BLaER1 (cell line): ENCODE results near the gene DNM2.

Experiments
- H3K27ac ChIP-seq: shearing (Covaris generic); formaldehyde crosslinking; 2 replicates; pipeline ENCODE4 v1.8.1; 2022
- H3K27me3 ChIP-seq: shearing (Covaris generic); formaldehyde crosslinking; 2 replicates; pipeline ENCODE4 v1.8.1; 2022
- H3K36me3 ChIP-seq: shearing (Covaris generic); formaldehyde crosslinking; 2 replicates; pipeline ENCODE4 v1.8.1; 2022
- H3K4me1 ChIP-seq: shearing (Covaris generic); formaldehyde crosslinking; 2 replicates; pipeline ENCODE4 v1.8.1; 2022
- H3K4me2 ChIP-seq: shearing (Covaris generic); formaldehyde crosslinking; 2 replicates; pipeline ENCODE4 v1.8.1; 2022
- H3K4me3 ChIP-seq: shearing (Covaris generic); formaldehyde crosslinking; 2 replicates; pipeline ENCODE4 v1.8.1; 2022
- H3K9ac ChIP-seq: shearing (Covaris generic); formaldehyde crosslinking; 2 replicates; pipeline ENCODE4 v1.8.1; 2022
- H3K9me3 ChIP-seq: shearing (Covaris generic); formaldehyde crosslinking; 2 replicates; pipeline ENCODE4 v1.8.1; 2022
- H4K20me1 ChIP-seq: shearing (Covaris generic); formaldehyde crosslinking; 2 replicates; pipeline ENCODE4 v1.8.1; 2022
- Cebpa-rat ChIP-seq: shearing (Covaris generic); IDR thresholded peaks from 2 replicates; pipeline ENCODE4 v1.8.1; 2022

Gene DNM2

DNA sequence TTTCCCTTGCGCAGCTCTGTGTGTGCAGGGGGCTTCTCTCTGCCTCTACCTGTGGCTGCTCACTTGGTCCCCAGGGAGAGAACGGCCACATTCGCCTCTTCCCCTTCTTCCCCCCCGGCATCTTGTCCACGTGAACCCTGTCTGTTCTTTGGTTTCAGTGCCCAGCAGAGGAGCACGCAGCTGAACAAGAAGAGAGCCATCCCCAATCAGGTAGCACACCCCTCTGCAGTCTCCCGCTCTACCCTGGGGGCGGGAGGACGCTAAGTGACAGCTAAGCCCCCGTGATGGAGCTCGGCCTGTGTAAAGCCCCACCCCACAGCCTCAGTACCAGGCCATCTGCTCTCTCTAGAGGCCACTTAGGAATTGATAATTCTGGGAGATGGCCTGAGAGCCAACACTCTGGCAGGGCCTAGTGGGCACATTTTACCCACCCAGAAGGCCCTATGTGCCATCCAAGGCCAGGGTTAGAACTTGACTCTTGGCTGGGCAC is 87.9 kb downstream of the DNM2 start:
- Histone ChIP-seq H3K36me3 (peaks cover 100% of the 10 kb centered on the region), H3K27me3 (no peaks in the 10 kb centered on the region), H3K4me1 (no peaks in the 10 kb centered on the region), H3K9ac (no peak overlapping the region), H3K4me2 (no peak overlapping the region), H3K9me3 (no peaks in the 10 kb centered on the region), H3K4me3 (no peak overlapping the region), H3K27ac (no peak overlapping the region), H4K20me1 (0 out of 2 replicates have a peak, but pooled peaks cover 29% of the 10 kb centered on the region)
- no peak for TF ChIP-seq Cebpa-rat

DNA sequence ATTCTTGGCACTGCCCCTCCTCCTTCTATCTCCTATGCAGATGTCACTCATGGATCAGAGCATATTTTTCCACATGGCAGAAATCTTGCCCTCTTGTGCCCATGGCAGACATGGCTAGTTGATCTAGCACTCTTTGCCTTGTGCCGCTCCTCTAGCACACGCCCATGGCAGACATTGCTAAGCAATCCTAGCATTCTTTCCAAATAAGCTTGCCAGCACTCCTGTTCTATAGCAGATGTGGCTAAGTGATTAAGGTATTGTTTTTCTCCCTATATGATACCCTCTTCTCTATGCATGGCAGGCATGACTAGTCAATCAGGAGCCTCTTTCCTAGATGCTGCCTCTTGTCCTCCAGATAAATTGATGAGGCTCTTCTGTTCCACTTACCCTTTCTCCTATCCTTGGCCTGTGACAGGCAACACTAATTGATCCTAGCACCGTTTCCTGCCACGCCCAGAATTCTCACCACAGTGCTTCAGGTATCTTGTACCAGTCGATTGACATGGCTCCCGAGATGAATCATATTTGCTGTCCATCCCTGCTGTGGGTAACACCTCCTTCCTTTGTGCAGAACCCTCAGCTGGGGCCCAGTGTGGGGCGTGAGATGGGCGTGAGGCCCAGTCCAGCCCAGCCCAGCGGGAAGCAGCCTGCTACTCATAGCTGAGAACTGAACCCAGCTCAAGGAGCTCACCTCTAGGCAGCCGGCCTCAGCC is 91.2 kb downstream of the DNM2 start:
- Histone ChIP-seq H3K27me3 (no peaks in the 10 kb centered on the region), H3K9ac (no peak overlapping the region), H3K4me1 (no peaks in the 10 kb centered on the region), H3K9me3 (no peaks in the 10 kb centered on the region), H4K20me1 (peaks cover 31% of the 10 kb centered on the region; the same call in 1 of the 2 replicates), H3K4me3 (no peak overlapping the region), H3K4me2 (no peak overlapping the region), H3K36me3 (peaks cover 100% of the 10 kb centered on the region), H3K27ac (no peak overlapping the region; the same call in 1 of the 2 replicates)
- no peak for TF ChIP-seq Cebpa-rat

DNA sequence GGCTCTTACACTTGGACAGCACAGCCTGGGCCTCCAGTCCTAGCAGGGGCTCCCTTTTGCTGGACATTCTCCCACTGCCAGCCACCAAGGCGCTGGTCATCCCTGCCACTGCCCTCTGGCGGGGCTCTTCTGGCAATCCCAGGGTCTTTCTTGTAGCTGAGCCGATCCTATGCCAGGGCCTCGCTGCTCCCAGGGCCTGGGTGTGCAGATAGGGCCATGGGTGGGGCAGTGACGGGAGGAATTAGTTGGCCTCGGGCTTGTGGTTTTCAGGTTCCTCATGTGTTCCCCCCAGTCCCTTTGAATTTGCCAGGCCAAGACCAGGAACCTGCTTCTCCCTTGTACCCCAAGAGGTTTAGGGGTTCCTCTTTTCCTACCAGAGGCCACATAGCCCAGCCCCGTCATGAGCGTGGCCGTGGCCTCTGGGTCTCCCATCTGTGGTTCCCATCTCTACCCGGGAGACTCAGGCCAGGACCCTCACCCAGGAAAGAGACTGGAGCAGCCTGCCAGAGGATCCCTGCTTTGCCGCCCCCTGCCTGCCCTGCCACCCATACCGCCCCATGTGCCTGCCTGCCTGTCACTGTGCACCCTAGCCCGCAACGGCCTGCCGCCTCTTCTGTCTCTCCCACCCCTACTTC is 91.9 kb downstream of the DNM2 start:
- H3K4me3 ChIP-seq, result no peak overlapping the region
- peaks cover 100% of the 10 kb centered on the region for H3K36me3 ChIP-seq
- H3K4me2 ChIP-seq, result no peak overlapping the region
- peaks cover 36% of the 10 kb centered on the region for H4K20me1 ChIP-seq
- no peak overlapping the region; the same call in 1 of the 2 replicates for H3K27ac ChIP-seq
- H3K27me3 ChIP-seq, result no peaks in the 10 kb centered on the region
- H3K4me1 ChIP-seq, result no peaks in the 10 kb centered on the region
- H3K9me3 ChIP-seq, result no peaks in the 10 kb centered on the region
- H3K9ac ChIP-seq, result no peak overlapping the region
- TF ChIP-seq Cebpa-rat, result no peak

DNA sequence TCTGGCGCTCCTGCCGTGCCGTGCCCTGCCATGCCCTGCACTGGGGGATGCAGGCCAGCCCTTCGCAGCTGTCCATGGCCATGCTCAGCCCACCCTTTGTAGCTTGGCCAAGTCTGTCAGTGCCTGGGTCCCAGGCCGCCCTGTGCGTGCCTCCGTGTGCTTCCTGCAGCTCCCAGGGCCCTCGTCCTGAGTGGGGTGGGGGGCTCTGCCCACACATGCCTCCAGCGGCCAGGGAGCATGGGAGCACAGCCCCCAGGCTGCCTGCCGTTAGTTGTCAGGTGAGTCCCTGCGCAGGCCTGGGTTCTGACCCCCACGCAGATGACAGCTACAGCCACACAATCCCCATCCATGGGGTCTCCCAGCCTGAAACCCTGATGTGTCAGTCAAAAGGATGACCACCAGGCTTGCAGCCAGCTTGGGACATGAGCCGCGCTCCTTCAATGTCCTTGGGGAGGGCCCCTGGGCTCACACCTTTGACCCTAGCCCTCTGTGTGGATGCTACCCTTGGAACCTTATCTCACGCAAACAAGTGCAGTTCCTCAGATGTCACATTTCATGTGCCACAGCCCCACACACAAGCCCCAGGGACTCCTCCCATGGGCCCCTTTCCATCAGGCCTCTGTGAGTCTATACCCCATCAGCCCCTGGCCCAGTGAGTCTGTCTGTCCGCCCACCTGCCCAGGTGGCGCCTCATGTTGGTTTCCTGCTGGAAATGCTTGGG is 93.7 kb downstream of the DNM2 start:
- no peaks in the 10 kb centered on the region for H3K4me1 ChIP-seq
- H3K27me3 ChIP-seq, result no peaks in the 10 kb centered on the region
- no peak overlapping the region for H3K4me2 ChIP-seq
- no peak overlapping the region for H3K4me3 ChIP-seq
- H3K36me3 ChIP-seq, result peaks cover 100% of the 10 kb centered on the region
- no peaks in the 10 kb centered on the region for H3K9me3 ChIP-seq
- peaks cover 37% of the 10 kb centered on the region for H4K20me1 ChIP-seq
- TF ChIP-seq Cebpa-rat, result no peak
- H3K27ac ChIP-seq, result no peak overlapping the region
- no peak overlapping the region for H3K9ac ChIP-seq

DNA sequence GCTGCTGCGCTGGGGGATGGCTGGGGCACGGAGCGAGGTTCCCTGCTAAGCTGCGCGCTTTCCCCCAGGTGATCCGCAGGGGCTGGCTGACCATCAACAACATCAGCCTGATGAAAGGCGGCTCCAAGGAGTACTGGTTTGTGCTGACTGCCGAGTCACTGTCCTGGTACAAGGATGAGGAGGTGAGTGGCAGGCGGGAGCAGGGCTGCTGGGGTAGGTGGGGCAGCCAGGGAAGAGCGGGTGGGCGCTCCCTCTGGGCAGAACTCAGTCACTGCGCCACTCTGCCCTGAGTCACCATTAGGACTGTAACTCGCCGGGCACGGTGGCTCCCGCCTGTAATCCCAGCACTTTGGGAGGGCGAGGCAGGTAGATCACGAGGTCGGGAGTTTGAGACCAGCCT is 94.3 kb downstream of the DNM2 start:
- H3K27ac ChIP-seq, result no peak overlapping the region

DNA sequence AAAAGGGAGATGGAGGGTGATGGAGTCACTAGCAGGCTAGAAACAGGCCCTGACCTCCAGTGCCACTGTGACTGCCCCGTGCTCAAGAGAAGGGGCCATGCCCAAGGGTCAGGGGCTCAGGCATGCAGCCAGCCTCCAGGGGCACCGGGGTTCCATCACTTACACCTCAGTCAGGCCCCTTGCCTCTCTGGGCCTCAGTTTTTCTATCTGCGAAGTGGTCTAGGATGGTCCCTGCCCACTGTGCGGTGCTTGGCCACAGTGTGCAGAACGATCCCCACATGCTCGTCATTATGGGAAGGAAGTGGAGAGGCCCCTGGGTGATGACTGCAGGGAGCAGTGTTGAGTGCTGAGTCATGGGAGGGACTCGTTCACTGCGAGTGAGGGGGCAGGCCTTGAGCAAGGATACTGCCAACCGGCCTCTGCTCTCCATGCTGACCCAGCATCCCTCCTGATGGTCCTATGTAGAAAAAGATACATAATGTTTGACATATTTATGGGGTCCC is 95.1 kb downstream of the DNM2 start:
- Histone ChIP-seq H3K36me3 (peaks cover 100% of the 10 kb centered on the region), H4K20me1 (peaks cover 48% of the 10 kb centered on the region), H3K4me2 (no peak overlapping the region), H3K4me1 (no peaks in the 10 kb centered on the region), H3K27me3 (no peaks in the 10 kb centered on the region), H3K27ac (0 out of 2 replicates have a peak overlapping the region, but pooled peaks have one; percentile 7), H3K4me3 (no peak overlapping the region), H3K9me3 (no peaks in the 10 kb centered on the region), H3K9ac (no peak overlapping the region)
- TF ChIP-seq Cebpa-rat, result no peak

More for the DNA sequence above, 94.3 kb downstream of the DNM2 start:
- Histone ChIP-seq H3K4me2 (no peak overlapping the region), H3K4me3 (no peak overlapping the region), H3K9me3 (no peaks in the 10 kb centered on the region), H3K36me3 (peaks cover 100% of the 10 kb centered on the region), H3K4me1 (no peaks in the 10 kb centered on the region), H3K9ac (no peak overlapping the region), H4K20me1 (peaks cover 44% of the 10 kb centered on the region), H3K27me3 (no peaks in the 10 kb centered on the region)
- no peak for TF ChIP-seq Cebpa-rat

DNA sequence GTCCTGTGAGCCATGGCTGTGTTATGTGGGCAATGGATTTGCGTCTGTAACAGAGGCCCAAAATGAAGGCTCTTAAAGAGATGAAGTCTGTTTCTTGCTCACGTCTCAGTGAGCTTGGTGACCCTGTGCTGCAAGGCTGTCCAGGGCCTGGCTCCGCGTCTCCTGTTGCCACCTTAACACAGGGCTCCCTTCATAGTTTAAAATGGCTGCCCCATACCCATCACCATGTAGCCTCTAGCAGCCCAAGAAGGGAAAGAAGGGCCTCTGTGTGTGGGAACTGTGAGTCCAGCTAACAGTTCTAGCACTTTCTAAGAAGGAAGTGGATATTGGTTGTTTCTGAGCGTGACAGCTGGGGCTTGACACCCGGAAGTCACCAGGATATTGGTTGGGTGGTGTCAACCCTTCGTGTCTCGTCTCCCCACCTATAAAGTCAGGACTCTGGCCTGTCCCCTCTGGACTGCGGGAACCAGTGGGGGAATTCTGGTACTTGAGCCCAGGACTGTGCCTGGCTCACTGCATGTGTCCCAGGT is 97.2 kb downstream of the DNM2 start:
- no peaks in the 10 kb centered on the region for H3K9me3 ChIP-seq
- no peaks in the 10 kb centered on the region for H3K27me3 ChIP-seq
- no peak for TF ChIP-seq Cebpa-rat
- H3K36me3 ChIP-seq, result peaks cover 100% of the 10 kb centered on the region
- H3K4me2 ChIP-seq, result no peak overlapping the region
- no peak overlapping the region for H3K9ac ChIP-seq
- peaks cover 62% of the 10 kb centered on the region for H4K20me1 ChIP-seq
- H3K27ac ChIP-seq, result 0 out of 2 replicates have a peak overlapping the region, but pooled peaks have one; percentile 9
- H3K4me1 ChIP-seq, result no peaks in the 10 kb centered on the region
- H3K4me3 ChIP-seq, result no peak overlapping the region

DNA sequence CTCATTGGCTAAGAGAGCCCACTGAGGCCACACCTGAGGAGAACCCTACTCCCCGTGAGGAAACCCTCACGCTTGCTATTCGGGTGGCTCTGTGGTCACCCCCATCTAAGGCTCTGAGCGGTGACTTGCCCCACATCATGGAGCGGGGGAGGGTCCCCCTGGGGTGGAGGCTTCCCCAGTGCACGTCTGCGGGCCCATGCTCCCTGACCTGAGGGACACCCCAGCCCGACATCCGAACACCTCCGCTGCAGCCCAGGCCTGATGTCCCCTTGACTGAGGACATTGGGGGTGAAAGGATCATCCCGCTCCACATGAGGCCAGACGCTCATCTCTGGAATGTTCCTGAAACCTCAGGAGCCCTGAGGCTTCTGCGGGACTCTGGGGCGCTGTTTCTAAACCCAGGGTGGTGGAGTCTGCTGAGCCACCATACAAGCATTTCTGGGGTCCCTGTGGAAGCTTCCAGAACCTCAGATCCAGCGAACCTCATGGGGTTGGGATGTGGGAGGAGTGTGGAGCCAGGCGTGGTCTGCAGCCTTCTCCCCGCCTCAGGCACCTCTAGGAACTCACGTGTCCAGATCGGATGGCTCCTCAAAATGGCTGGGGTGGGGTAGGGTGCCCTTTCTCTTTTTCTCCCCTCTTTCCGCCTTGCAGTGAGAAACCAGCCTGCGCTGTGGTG is 98.2 kb downstream of the DNM2 start:
- Histone ChIP-seq H3K4me1 (0 out of 2 replicates have a peak, but pooled peaks cover 6% of the 10 kb centered on the region), H3K27me3 (no peaks in the 10 kb centered on the region), H3K27ac (peak overlapping the region; percentile 35; the same call in 1 of the 2 replicates), H4K20me1 (peaks cover 70% of the 10 kb centered on the region), H3K4me3 (no peak overlapping the region), H3K9me3 (no peaks in the 10 kb centered on the region), H3K9ac (no peak overlapping the region), H3K4me2 (no peak overlapping the region), H3K36me3 (peaks cover 100% of the 10 kb centered on the region)
- TF ChIP-seq Cebpa-rat, result no peak

DNA sequence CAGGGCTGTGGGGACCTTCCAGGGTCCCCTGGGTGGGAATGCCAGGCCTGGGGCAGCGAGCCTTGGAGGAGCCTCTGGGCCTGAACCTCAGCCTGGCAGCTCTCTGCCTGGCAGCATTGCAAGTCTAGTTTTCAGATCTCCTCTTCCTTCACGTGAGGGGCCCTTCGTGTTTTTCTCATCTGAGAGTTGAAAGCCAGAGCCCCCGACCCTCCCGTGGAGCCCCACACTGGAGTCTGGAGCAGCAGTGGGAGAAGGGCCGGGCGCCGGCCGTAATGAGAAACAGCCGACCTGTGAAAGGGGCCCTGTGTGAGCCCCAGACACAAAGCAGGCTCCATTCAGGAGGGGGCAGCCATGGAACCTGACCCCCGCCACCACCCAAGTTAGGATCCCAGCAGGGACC is 98.8 kb downstream of the DNM2 start:
- TF ChIP-seq Cebpa-rat, result no peak
- Histone ChIP-seq H3K4me3 (no peak overlapping the region), H4K20me1 (peaks cover 70% of the 10 kb centered on the region), H3K27me3 (no peaks in the 10 kb centered on the region), H3K27ac (peak overlapping the region; percentile 35; the same call in 1 of the 2 replicates), H3K9me3 (no peaks in the 10 kb centered on the region), H3K9ac (no peak overlapping the region), H3K4me2 (no peak overlapping the region), H3K36me3 (peaks cover 100% of the 10 kb centered on the region), H3K4me1 (0 out of 2 replicates have a peak, but pooled peaks cover 6% of the 10 kb centered on the region)
